WERI-Rb-1 (cell line): Measurements from ENCODE around the gene DNAH7.

Experiments used
- DNase-seq: peaks from one replicate; pipeline ENCODE4 v3.0.0-alpha.2; 2020
- H3K27ac ChIP-seq: fragments of 250-450 bp; sonication (Bioruptor Pico); 2 replicates; pipeline ENCODE4 v1.5.1; 2020; ENCODE audit warnings: mild to moderate bottlenecking, moderate library complexity
- H3K27me3 ChIP-seq: fragments of 250-450 bp; sonication (Bioruptor Pico); 2 replicates; pipeline ENCODE4 v1.5.1; 2021; ENCODE audit warnings: mild to moderate bottlenecking, low read depth, moderate library complexity; ENCODE audit not compliant: insufficient read depth, severe bottlenecking
- H3K36me3 ChIP-seq: fragments of 250-450 bp; sonication (Bioruptor Pico); 2 replicates; pipeline ENCODE4 v1.5.1; 2020; ENCODE audit warnings: mild to moderate bottlenecking, moderate library complexity
- H3K4me3 ChIP-seq: 2 replicates; pipeline ENCODE4 v1.5.1; 2011; ENCODE audit warnings: low read depth, mild to moderate bottlenecking, control low read depth, low read length
- H3K9me3 ChIP-seq: fragments of 250-450 bp; sonication (Bioruptor Pico); 2 replicates; pipeline ENCODE4 v1.5.1; 2021; ENCODE audit warnings: mild to moderate bottlenecking, moderate library complexity; ENCODE audit not compliant: severe bottlenecking
- CTCF ChIP-seq: IDR thresholded peaks from 2 replicates; pipeline ENCODE4 v1.5.1; 2011; ENCODE audit warnings: low read depth, mild to moderate bottlenecking, control low read depth, inconsistent platforms, low read length

DNAH7 gene

DNA sequence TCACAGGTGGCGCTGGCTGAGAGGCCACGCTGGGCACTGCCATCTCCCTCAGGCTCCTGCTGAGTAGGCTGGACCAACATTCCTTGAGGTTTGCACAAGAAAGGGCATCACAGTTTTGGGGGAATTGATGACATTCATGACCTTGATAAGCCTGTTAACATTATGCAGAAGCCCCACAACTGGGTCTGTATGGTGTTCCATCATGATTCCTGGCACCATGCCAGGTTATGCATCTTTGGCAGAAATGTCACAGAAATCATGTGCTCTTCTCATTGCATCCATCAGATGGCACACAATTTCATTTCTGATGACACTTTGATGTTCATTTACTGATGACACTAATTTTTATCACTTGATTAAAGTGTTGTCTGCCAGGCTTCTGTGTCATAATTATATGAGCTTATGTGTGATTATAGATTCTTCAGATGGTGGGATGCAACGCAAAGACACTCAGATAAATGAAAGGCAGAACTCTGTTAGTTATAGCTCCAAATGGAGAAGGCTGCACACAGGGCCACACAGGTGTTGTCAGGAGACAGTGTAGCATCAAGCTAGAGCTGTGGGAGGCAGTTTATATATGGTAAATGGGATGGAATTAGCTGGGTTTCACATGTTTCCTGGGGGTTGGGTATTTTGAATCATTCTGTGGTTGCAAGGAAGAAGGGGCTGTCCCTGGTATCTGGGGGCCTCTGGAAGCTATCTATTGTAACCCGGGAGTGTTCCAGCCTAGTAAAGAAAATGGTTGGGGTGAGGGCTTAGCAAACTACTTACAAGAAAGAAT lies 220.3 kb downstream of the DNAH7 start:
- no peak for TF ChIP-seq CTCF
- Histone ChIP-seq H3K27me3 (no peaks in the 10 kb centered on the region), H3K4me3 (no peak overlapping the region), H3K36me3 (no peaks in the 10 kb centered on the region), H3K27ac (no peak overlapping the region), H3K9me3 (no peaks in the 10 kb centered on the region)
- no peak for DNase-seq

- no peaks in the 10 kb centered on the region for H3K36me3 ChIP-seq
- no peak overlapping the region for H3K4me3 ChIP-seq
- no peak for TF ChIP-seq CTCF
- no peaks in the 10 kb centered on the region for H3K27me3 ChIP-seq
- H3K27ac ChIP-seq, result no peak overlapping the region
- no peak for DNase-seq
- H3K9me3 ChIP-seq, result peaks cover 2% of the 10 kb centered on the region
These were observed 225.7 kb downstream of the DNAH7 start for GRCh38 chr2:195842932-195843331.

DNA sequence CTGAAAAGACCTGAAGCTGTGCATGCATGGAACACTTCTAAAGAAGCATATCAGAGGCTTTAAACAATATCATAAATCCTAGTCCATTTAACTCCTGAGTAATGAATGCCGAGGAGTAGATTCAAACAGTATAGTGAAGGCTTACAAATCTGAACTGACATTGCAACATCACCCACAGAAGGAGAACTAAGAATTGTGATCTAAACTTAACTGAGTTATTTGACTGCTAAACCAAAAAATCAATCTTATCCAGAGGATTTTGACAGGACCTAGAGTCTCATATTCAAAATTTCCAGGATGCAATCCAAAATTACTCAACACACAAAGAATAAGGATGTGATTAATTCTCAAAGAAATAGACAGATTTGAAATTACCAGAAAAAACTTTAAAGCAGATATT lies 230.6 kb downstream of the DNAH7 start:
- TF ChIP-seq CTCF, result no peak
- peaks cover 2% of the 10 kb centered on the region for H3K9me3 ChIP-seq
- DNase-seq, result no peak
- no peak overlapping the region for H3K4me3 ChIP-seq
- no peaks in the 10 kb centered on the region for H3K36me3 ChIP-seq
- no peak overlapping the region for H3K27ac ChIP-seq
- H3K27me3 ChIP-seq, result no peaks in the 10 kb centered on the region

GRCh38 chr2:195836002-195836401 lies 232.6 kb downstream of the DNAH7 start:
- TF ChIP-seq CTCF, result no peak
- H3K27me3 ChIP-seq, result no peaks in the 10 kb centered on the region
- DNase-seq, result no peak
- H3K4me3 ChIP-seq, result no peak overlapping the region
- H3K36me3 ChIP-seq, result no peaks in the 10 kb centered on the region
- H3K9me3 ChIP-seq, result peaks cover 2% of the 10 kb centered on the region
- no peak overlapping the region for H3K27ac ChIP-seq

GRCh38 chr2:195834836-195835235 lies 233.8 kb downstream of the DNAH7 start:
- Histone ChIP-seq H3K27me3 (no peaks in the 10 kb centered on the region), H3K36me3 (no peaks in the 10 kb centered on the region), H3K27ac (no peak overlapping the region), H3K9me3 (no peaks in the 10 kb centered on the region), H3K4me3 (no peak overlapping the region)
- no peak for TF ChIP-seq CTCF
- DNase-seq, result no peak
